Tibial nerve (tissue), 4 donors: ENCODE results near the gene GALNT8. TPM values are rescaled to one million over a fixed set of nuclear protein-coding genes. Genes with fewer than 3 reads are reported as not detected.

Experiments used
- DNase-seq, 2 donors: peaks; one replicate each; pipeline ENCODE4 v3.0.0-alpha.2; 2019; ENCODE audit warnings: low spot score in 2 of 2
- H3K27ac ChIP-seq, 4 donors: fragments of 200-600 bp; sonication (generic) in 3 of 4; one replicate each; pipeline ENCODE4 v1.5.1; 2017 to 2019; ENCODE audit warnings: mild to moderate bottlenecking in 1 of 4
- H3K27me3 ChIP-seq, 2 donors: fragments of 200-600 bp; sonication (generic) in 1 of 2; one replicate each; pipeline versions ENCODE4 v1.5.1 to v1.6.0; 2017 to 2019
- H3K36me3 ChIP-seq, 3 donors: fragments of 200-600 bp; sonication (generic); one replicate each; pipeline ENCODE4 v1.5.1; 2018 to 2019
- H3K4me1 ChIP-seq, 4 donors: fragments of 200-600 bp; sonication (generic) in 3 of 4; one replicate each; pipeline ENCODE4 v1.5.1; 2017 to 2019
- H3K4me3 ChIP-seq, 4 donors: fragments of 200-600 bp; sonication (generic) in 3 of 4; one replicate each; pipeline ENCODE4 v1.5.1; 2017 to 2019; ENCODE audit warnings: mild to moderate bottlenecking in 1 of 4, moderate library complexity in 1 of 4
- H3K9me3 ChIP-seq, 4 donors: fragments of 200-600 bp; sonication (generic) in 3 of 4; one replicate each; pipeline ENCODE4 v1.5.1; 2017 to 2019
- CTCF ChIP-seq, 5 experiments: fragments of 200-600 bp in 3 of 5; fragments of 450-650 bp in 2 of 5; sonication (generic) in 3 of 5; IDR thresholded peaks; one replicate each; pipeline ENCODE4 v1.5.1; 2016 to 2019; ENCODE audit warnings: antibody characterized with exemption in 5 of 5, mild to moderate bottlenecking in 3 of 5, moderate library complexity in 2 of 5
- EP300 ChIP-seq, 2 donors: sonication (generic); formaldehyde crosslinking; IDR thresholded peaks; one replicate each; pipeline ENCODE4 v1.6.1; 2017; ENCODE audit warnings: antibody characterized with exemption in 2 of 2, mild to moderate bottlenecking in 1 of 2
- POLR2A ChIP-seq, 2 donors: fragments of 450-650 bp; IDR thresholded peaks; one replicate each; pipeline ENCODE4 v1.6.1; 2017; ENCODE audit warnings: antibody characterized with exemption in 2 of 2, mild to moderate bottlenecking in 2 of 2, moderate library complexity in 2 of 2
- WGBS, 2 donors: methylation state at CpG; one replicate each; pipeline ENCODE4 v1.1.5; 2018; 5-methylcytosine and 5-hydroxymethylcytosine counted together
- total RNA-seq, 4 donors: library from RNA; depleted of rRNA; stranded (reverse); fragments of >200 nt; gene quantifications; one replicate each; pipeline ENCODE4 v1.1.0, GENCODE V29; 2016

Gene GALNT8
- total RNA-seq, 4 donors from 2014 or later, result 0.44 to 3.1 (median 1.9) TPM

GRCh38 chr12:4690760-4691159 is 29.4 kb upstream of the GALNT8 start:
- Histone ChIP-seq H3K4me1 (no peaks in the 10 kb centered on the region), H3K27ac (no peak overlapping the region), H3K9me3 (no peaks in the 10 kb centered on the region), H3K4me3 (no peak overlapping the region), H3K36me3 (peaks cover 0 to 79% (median 0%) of the 10 kb centered on the region in 3 donors), H3K27me3 (no peaks in the 10 kb centered on the region)
- WGBS, 2 donors, result 92% methylated on average over 5 of the region's 5 CpGs
- no peak for TF ChIP-seq POLR2A (IDR thresholded peaks at IDR 0.05)
- TF ChIP-seq CTCF (IDR thresholded peaks at IDR 0.05), result no peak
- no peak for TF ChIP-seq EP300 (IDR thresholded peaks at IDR 0.05)
- no peak for DNase-seq

GRCh38 chr12:4700621-4701026 is 19.6 kb upstream of the GALNT8 start:
- TF ChIP-seq POLR2A (IDR thresholded peaks at IDR 0.05), result no peak
- TF ChIP-seq EP300 (IDR thresholded peaks at IDR 0.05), result peak in 1 of 2 donors; percentile 51
- no peak for TF ChIP-seq CTCF (IDR thresholded peaks at IDR 0.05)
- H3K27ac ChIP-seq, result peak overlapping the region in 1 of 4 donors; percentile 41
- peak; percentile 16 to 70 for DNase-seq
- H3K27me3 ChIP-seq, result no peaks in the 10 kb centered on the region
- peak overlapping the region in 1 of 4 donors; percentile 5 for H3K4me3 ChIP-seq
- H3K9me3 ChIP-seq, result no peaks in the 10 kb centered on the region
- no peaks in the 10 kb centered on the region for H3K4me1 ChIP-seq
- peaks cover 0 to 10% (median 0%) of the 10 kb centered on the region in 3 donors for H3K36me3 ChIP-seq
- WGBS, 2 donors, result 48 to 54% methylated on average over 10 of the region's 10 CpGs

- Histone ChIP-seq H3K9me3 (no peaks in the 10 kb centered on the region), H3K27me3 (no peaks in the 10 kb centered on the region), H3K36me3 (peaks cover 0 to 10% (median 0%) of the 10 kb centered on the region in 3 donors), H3K27ac (peak overlapping the region in 1 of 4 donors; percentile 41), H3K4me3 (no peak overlapping the region), H3K4me1 (no peaks in the 10 kb centered on the region)
- DNase-seq, result peak in 1 of 2 donors; percentile 11
- TF ChIP-seq EP300 (IDR thresholded peaks at IDR 0.05), result no peak
- WGBS, 2 donors, result 62 to 76% methylated on average over 8 of the region's 8 CpGs
These were observed 18.6 kb upstream of the GALNT8 start for GRCh38 chr12:4701395-4702190.

GRCh38 chr12:4703676-4704075 is 16.5 kb upstream of the GALNT8 start:
- Histone ChIP-seq H3K27ac (no peak overlapping the region), H3K27me3 (no peaks in the 10 kb centered on the region), H3K36me3 (peaks cover 0 to 4% (median 0%) of the 10 kb centered on the region in 3 donors), H3K4me1 (no peaks in the 10 kb centered on the region), H3K4me3 (no peak overlapping the region), H3K9me3 (no peaks in the 10 kb centered on the region)
- no peak for TF ChIP-seq POLR2A (IDR thresholded peaks at IDR 0.05)
- no peak for TF ChIP-seq CTCF (IDR thresholded peaks at IDR 0.05)
- TF ChIP-seq EP300 (IDR thresholded peaks at IDR 0.05), result no peak
- no peak for DNase-seq
- 87 to 98% methylated on average over 5 of the region's 5 CpGs for WGBS, 2 donors

GRCh38 chr12:4705824-4706223 is 14.4 kb upstream of the GALNT8 start:
- no peaks in the 10 kb centered on the region for H3K27me3 ChIP-seq

More at GRCh38 chr12:4705824-4706223, 14.4 kb upstream of the GALNT8 start:
- H3K9me3 ChIP-seq, result no peaks in the 10 kb centered on the region
- no peak for TF ChIP-seq EP300 (IDR thresholded peaks at IDR 0.05)
- no peak for TF ChIP-seq POLR2A (IDR thresholded peaks at IDR 0.05)
- TF ChIP-seq CTCF (IDR thresholded peaks at IDR 0.05), result no peak
- no peaks in the 10 kb centered on the region for H3K36me3 ChIP-seq
- no peaks in the 10 kb centered on the region for H3K4me1 ChIP-seq
- DNase-seq, result no peak
- no peak overlapping the region for H3K4me3 ChIP-seq
- no peak overlapping the region for H3K27ac ChIP-seq
